Measurements from ENCODE around the gene ANTXR1. TPM values are rescaled to one million over a fixed set of nuclear protein-coding genes. Genes with fewer than 3 reads are reported as not detected.

ANTXR1 gene
- total and polyA plus RNA-seq, 2 of the 8 experiments (the other 6 are each of a cell fraction or from before 2014, with no cell fraction given) = 15.8 to 44.3 TPM

GRCh38 chr2:69191634-69192033, 178.7 kb downstream of the ANTXR1 start:
- ChIA-PET POLR2A (ENCODE audit: partially characterized antibody) (no interaction called here), CTCF (ENCODE audit: partially characterized antibody) (interaction anchor here (0.6 kb wide), 1 partner anchor 15 kb away, joined by 3 read pairs; no protein-coding TSS in a partner anchor)
- H3K27ac ChIP-seq (ENCODE audit: low read depth, low read length) = no peak overlapping the region
- TF ChIP-seq, protein P1, sequence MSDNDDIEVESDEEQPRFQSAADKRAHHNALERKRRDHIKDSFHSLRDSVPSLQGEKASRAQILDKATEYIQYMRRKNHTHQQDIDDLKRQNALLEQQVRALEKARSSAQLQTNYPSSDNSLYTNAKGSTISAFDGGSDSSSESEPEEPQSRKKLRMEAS (IDR thresholded peaks at IDR 0.05) = no peak
- no peak for TF ChIP-seq TCF12 (IDR thresholded peaks at IDR 0.05; ENCODE audit: low read depth, low read length)
- no peak for TF ChIP-seq TAF7 (optimal IDR thresholded peaks at IDR 0.05; ENCODE audit: borderline replicate concordance, low read depth, low read length)
- no peak for TF ChIP-seq TAF1 (IDR thresholded peaks at IDR 0.05; ENCODE audit: low read depth, low read length)
- TF ChIP-seq SRF (IDR thresholded peaks at IDR 0.05; ENCODE audit: low read depth, low read length) = no peak
- TF ChIP-seq, protein P2, sequence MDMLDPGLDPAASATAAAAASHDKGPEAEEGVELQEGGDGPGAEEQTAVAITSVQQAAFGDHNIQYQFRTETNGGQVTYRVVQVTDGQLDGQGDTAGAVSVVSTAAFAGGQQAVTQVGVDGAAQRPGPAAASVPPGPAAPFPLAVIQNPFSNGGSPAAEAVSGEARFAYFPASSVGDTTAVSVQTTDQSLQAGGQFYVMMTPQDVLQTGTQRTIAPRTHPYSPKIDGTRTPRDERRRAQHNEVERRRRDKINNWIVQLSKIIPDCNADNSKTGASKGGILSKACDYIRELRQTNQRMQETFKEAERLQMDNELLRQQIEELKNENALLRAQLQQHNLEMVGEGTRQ (IDR thresholded peaks at IDR 0.05; ENCODE audit: low read length) = no peak
- TF ChIP-seq NRF1 (IDR thresholded peaks at IDR 0.05; ENCODE audit: low read depth, low read length) = no peak
- TF ChIP-seq POU5F1 (IDR thresholded peaks at IDR 0.05; ENCODE audit: low read depth, low read length) = no peak
- no peak for TF ChIP-seq TBP (IDR thresholded peaks at IDR 0.05; ENCODE audit: low read depth, low read length)
- TF ChIP-seq SUZ12 (IDR thresholded peaks at IDR 0.05; ENCODE audit: low read length) = no peak
- TF ChIP-seq FOSL1 (IDR thresholded peaks at IDR 0.05; ENCODE audit: insufficient read depth, low read depth, low read length) = no peak
- TF ChIP-seq CEBPB (IDR thresholded peaks at IDR 0.05; ENCODE audit: low read depth, low read length) = no peak
- H3K27me3 ChIP-seq (replicated peaks in 1 of 4; ENCODE audit: control insufficient read depth in 3 of 4, extremely low read depth in 1 of 4, insufficient read depth in 3 of 4, low read length in 3 of 4) = no peaks in the 10 kb centered on the region
- H2BK15ac ChIP-seq (ENCODE audit: low read length) = no peak overlapping the region
- H3K9me3 ChIP-seq (ENCODE audit: insufficient read depth in 2 of 2, low read depth in 1 of 2, low read length in 1 of 2) = no peaks in the 10 kb centered on the region
- H2BK20ac ChIP-seq (ENCODE audit: low read length) = no peak overlapping the region
- H4K91ac ChIP-seq (replicated peaks; ENCODE audit: insufficient read length, low read length) = no peak overlapping the region
- FAIRE-seq = no peak
- no peak overlapping the region for H4K8ac ChIP-seq (ENCODE audit: extremely low read depth, insufficient read depth, low read length)
- no peak overlapping the region for H2BK120ac ChIP-seq (replicated peaks; ENCODE audit: low read depth, low read length)
- no peaks in the 10 kb centered on the region for H3K79me1 ChIP-seq (ENCODE audit: low read depth, low read length)
- no peak overlapping the region for H3K56ac ChIP-seq (replicated peaks; ENCODE audit: insufficient read length, low read depth, low read length)
- H4K20me1 ChIP-seq (replicated peaks in 1 of 2; ENCODE audit: control insufficient read depth in 1 of 2, insufficient read depth in 2 of 2, low read length in 2 of 2) = no peaks in the 10 kb centered on the region
- H3K23ac ChIP-seq (ENCODE audit: insufficient read length) = no peak overlapping the region
- no peak overlapping the region for H4K5ac ChIP-seq (ENCODE audit: insufficient read length, low read depth, low read length)
- no peak overlapping the region for H2AFZ ChIP-seq (ENCODE audit: low read length)
- H3K79me2 ChIP-seq (ENCODE audit: control insufficient read depth in 1 of 2, insufficient read depth in 2 of 2, low read length in 2 of 2) = no peaks in the 10 kb centered on the region
- H3K9ac ChIP-seq (replicated peaks in 1 of 4; ENCODE audit: extremely low read depth in 1 of 4, low read depth in 3 of 4, low read length in 3 of 4) = no peak overlapping the region
- no peak overlapping the region for H2BK5ac ChIP-seq (ENCODE audit: low read depth, low read length)
- H3K18ac ChIP-seq (ENCODE audit: extremely low read depth, low read length) = no peak overlapping the region
- H3K4me3 ChIP-seq (ENCODE audit: extremely low read depth in 1 of 4, insufficient read depth in 2 of 4, low read depth in 3 of 4, low read length in 4 of 4) = no peak overlapping the region
- no peak overlapping the region for H3K4ac ChIP-seq (replicated peaks; ENCODE audit: insufficient read length, low read depth, low read length)
- no peak overlapping the region for H3K4me2 ChIP-seq (ENCODE audit: insufficient read depth in 1 of 2, low read depth in 2 of 2, low read length in 2 of 2)
- WGBS, 2 experiments (ENCODE audit: extremely low coverage in 1 of 2, insufficient coverage in 1 of 2, insufficient read length in 1 of 2, insufficient replicate concordance in 2 of 2, low coverage in 1 of 2, low lambda C conversion rate in 2 of 2, missing lambda C conversion rate in 1 of 2) = 94% methylated on average over 1 of the region's 1 CpG; no CpG with 5 or more reads in 1 of the 2 experiments
- H3K4me1 ChIP-seq (replicated peaks in 1 of 4; ENCODE audit: control insufficient read depth in 3 of 4, insufficient read depth in 4 of 4, low read length in 3 of 4) = peaks cover 0 to 4% (median 0%) of the 10 kb centered on the region in 4 experiments; a peak in 4 of 7 replicates
- H2BK12ac ChIP-seq (ENCODE audit: low read depth, low read length) = no peak overlapping the region
- H2AK5ac ChIP-seq (ENCODE audit: low read depth, low read length) = no peak overlapping the region
- DNase-seq (ENCODE audit: low read depth in 1 of 2, low spot score in 2 of 2) = no peak
- no peaks in the 10 kb centered on the region for H3K23me2 ChIP-seq (ENCODE audit: low read depth, low read length)
- H3K36me3 ChIP-seq (ENCODE audit: control insufficient read depth in 2 of 4, insufficient read depth in 4 of 4, low read length in 3 of 4) = no peaks in the 10 kb centered on the region; a peak in 1 of 8 replicates
- no peak overlapping the region for H3K14ac ChIP-seq (ENCODE audit: insufficient read length)

All from H1 (cell line).